Osteoblast (primary cell): ENCODE results near the gene ZNF264. TPM values are rescaled to one million over a fixed set of nuclear protein-coding genes. Genes with fewer than 3 reads are reported as not detected.

Source experiments
- DNase-seq: peaks from one replicate; pipeline ENCODE4 v3.0.0; 2011; ENCODE audit warnings: low spot score, mixed read lengths; ENCODE audit not compliant: insufficient read length; ENCODE audit errors: missing footprints
- H2AFZ ChIP-seq: 2 replicates; pipeline ENCODE4 v1.6.0; 2011; ENCODE audit warnings: mild to moderate bottlenecking, low read length
- H3K27ac ChIP-seq: 2 replicates; pipeline ENCODE4 v1.5.1; 2011; ENCODE audit warnings: mild to moderate bottlenecking, low read depth, low read length, moderate library complexity
- H3K27me3 ChIP-seq: 2 replicates; pipeline ENCODE4 v1.6.0; 2012; ENCODE audit warnings: mild to moderate bottlenecking, control low read depth, inconsistent platforms, low read length, moderate library complexity; ENCODE audit not compliant: insufficient read depth
- H3K36me3 ChIP-seq: 2 replicates; pipeline ENCODE4 v1.5.1; 2011; ENCODE audit warnings: mild to moderate bottlenecking, low read length, control low read depth, moderate library complexity; ENCODE audit not compliant: insufficient read depth
- H3K4me1 ChIP-seq: 2 replicates; pipeline ENCODE4 v1.5.1; 2011; ENCODE audit warnings: mild to moderate bottlenecking, low read length, control low read depth, moderate library complexity; ENCODE audit not compliant: insufficient read depth
- H3K4me2 ChIP-seq: 2 replicates; pipeline ENCODE4 v1.6.0; 2011; ENCODE audit warnings: mild to moderate bottlenecking, low read length; ENCODE audit not compliant: insufficient read depth
- H3K4me3 ChIP-seq: fragments of 200-600 bp; sonication (generic); 3 replicates; pipeline ENCODE4 v1.5.1; 2012; ENCODE audit warnings: mild to moderate bottlenecking, low read length, inconsistent platforms; ENCODE audit not compliant: insufficient read depth
- H3K79me2 ChIP-seq: 2 replicates; pipeline ENCODE4 v1.6.0; 2012; ENCODE audit warnings: mild to moderate bottlenecking, low read length, control low read depth, inconsistent platforms; ENCODE audit not compliant: insufficient read depth
- H3K9me3 ChIP-seq: 2 replicates; pipeline ENCODE4 v1.5.1; 2011; ENCODE audit warnings: low read depth, low read length, control low read depth
- H4K20me1 ChIP-seq: 2 replicates; pipeline ENCODE4 v1.6.0; 2012; ENCODE audit warnings: mild to moderate bottlenecking, low read length, control low read depth; ENCODE audit not compliant: insufficient read depth
- total RNA-seq: library from RNA; depleted of rRNA; stranded (reverse); fragments of >200 nt; gene quantifications from 2 replicates; pipeline ENCODE4 v1.2.3, GENCODE V29; 2012
- TF ChIP-seq, protein P1 (sequence below): IDR thresholded peaks from 2 replicates; pipeline ENCODE4 v1.5.1; 2011; ENCODE audit warnings: mild to moderate bottlenecking, low read depth, low read length, moderate library complexity; ENCODE audit errors: extremely low read depth

The ZNF264 gene
- total RNA-seq, 1 donor: 32.9 TPM

DNA sequence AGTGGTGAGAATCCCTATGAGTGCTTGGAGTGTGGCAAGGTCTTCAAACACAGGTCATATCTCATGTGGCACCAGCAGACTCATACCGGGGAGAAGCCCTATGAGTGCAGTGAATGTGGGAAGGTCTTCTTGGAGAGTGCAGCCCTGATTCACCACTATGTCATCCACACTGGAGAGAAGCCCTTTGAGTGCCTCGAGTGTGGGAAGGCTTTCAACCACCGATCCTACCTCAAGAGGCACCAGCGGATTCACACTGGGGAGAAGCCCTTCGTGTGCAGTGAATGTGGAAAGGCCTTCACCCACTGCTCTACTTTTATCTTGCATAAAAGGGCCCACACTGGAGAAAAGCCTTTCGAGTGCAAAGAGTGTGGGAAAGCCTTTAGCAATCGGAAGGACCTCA, 20.8 kb downstream of the ZNF264 start:
- Histone ChIP-seq H3K79me2 (peaks cover 50% of the 10 kb centered on the region), H3K4me1 (no peaks in the 10 kb centered on the region), H2AFZ (no peak overlapping the region), H3K27me3 (no peaks in the 10 kb centered on the region), H4K20me1 (peaks cover 14% of the 10 kb centered on the region), H3K27ac (no peak overlapping the region), H3K4me2 (no peak overlapping the region), H3K4me3 (no peak overlapping the region), H3K9me3 (peaks cover 25% of the 10 kb centered on the region), H3K36me3 (peaks cover 65% of the 10 kb centered on the region)
- no peak for DNase-seq
- TF ChIP-seq, protein P1, sequence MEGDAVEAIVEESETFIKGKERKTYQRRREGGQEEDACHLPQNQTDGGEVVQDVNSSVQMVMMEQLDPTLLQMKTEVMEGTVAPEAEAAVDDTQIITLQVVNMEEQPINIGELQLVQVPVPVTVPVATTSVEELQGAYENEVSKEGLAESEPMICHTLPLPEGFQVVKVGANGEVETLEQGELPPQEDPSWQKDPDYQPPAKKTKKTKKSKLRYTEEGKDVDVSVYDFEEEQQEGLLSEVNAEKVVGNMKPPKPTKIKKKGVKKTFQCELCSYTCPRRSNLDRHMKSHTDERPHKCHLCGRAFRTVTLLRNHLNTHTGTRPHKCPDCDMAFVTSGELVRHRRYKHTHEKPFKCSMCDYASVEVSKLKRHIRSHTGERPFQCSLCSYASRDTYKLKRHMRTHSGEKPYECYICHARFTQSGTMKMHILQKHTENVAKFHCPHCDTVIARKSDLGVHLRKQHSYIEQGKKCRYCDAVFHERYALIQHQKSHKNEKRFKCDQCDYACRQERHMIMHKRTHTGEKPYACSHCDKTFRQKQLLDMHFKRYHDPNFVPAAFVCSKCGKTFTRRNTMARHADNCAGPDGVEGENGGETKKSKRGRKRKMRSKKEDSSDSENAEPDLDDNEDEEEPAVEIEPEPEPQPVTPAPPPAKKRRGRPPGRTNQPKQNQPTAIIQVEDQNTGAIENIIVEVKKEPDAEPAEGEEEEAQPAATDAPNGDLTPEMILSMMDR: no peak

DNA sequence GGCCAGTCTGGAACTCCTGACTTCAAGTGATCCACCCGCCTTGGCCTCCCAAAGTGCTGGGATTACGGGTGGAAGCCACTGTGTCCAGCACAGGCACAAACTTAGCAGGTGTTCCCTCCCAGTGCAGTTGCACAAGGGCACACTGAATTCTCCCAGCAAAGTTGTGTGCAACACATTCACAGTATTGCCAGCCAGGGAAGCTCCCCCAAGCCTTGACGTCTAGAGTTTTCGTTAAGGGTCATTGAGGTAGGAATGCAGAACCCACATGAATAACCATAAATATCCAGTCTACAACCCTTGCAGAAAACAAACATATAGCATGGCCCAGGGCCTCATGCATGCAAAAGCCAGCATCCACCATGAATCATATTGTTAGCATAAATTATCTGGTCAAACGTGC, 36.2 kb downstream of the ZNF264 start:
- H3K27me3 ChIP-seq: no peaks in the 10 kb centered on the region
- no peaks in the 10 kb centered on the region for H3K36me3 ChIP-seq
- DNase-seq: peak; percentile 67
- TF ChIP-seq, protein P1: no peak
- no peak overlapping the region for H3K4me2 ChIP-seq
- no peaks in the 10 kb centered on the region for H3K79me2 ChIP-seq
- no peak overlapping the region for H3K4me3 ChIP-seq
- no peaks in the 10 kb centered on the region for H3K9me3 ChIP-seq
- H3K4me1 ChIP-seq: no peaks in the 10 kb centered on the region
- no peak overlapping the region for H2AFZ ChIP-seq
- no peaks in the 10 kb centered on the region for H4K20me1 ChIP-seq
- H3K27ac ChIP-seq: no peak overlapping the region

DNA sequence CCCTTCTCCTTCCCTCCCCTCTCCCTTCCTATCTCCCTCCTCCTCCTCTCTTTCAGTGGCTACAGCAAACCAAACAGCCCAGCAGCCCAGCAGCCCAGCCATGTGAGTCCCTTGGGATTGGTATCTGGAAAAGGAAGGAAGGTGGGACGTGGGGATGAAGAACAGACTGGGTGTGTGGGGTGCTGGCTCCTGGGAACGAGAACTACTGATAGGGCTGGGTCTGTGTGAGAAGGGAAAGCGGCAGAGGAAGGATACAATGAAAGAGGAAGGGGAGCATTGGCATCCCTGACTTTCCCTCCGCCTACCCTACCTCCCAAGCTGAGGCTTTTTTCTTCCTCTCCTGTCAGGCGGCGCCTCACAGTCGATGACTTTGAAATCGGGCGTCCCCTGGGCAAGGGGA, 40.4 kb downstream of the ZNF264 start:
- TF ChIP-seq, protein P1: no peak
- Histone ChIP-seq H3K27me3 (no peaks in the 10 kb centered on the region), H3K4me1 (no peaks in the 10 kb centered on the region), H3K27ac (no peak overlapping the region), H2AFZ (no peak overlapping the region), H3K79me2 (no peaks in the 10 kb centered on the region), H3K4me2 (no peak overlapping the region), H4K20me1 (no peaks in the 10 kb centered on the region), H3K36me3 (no peaks in the 10 kb centered on the region), H3K4me3 (no peak overlapping the region), H3K9me3 (no peaks in the 10 kb centered on the region)
- no peak for DNase-seq

DNA sequence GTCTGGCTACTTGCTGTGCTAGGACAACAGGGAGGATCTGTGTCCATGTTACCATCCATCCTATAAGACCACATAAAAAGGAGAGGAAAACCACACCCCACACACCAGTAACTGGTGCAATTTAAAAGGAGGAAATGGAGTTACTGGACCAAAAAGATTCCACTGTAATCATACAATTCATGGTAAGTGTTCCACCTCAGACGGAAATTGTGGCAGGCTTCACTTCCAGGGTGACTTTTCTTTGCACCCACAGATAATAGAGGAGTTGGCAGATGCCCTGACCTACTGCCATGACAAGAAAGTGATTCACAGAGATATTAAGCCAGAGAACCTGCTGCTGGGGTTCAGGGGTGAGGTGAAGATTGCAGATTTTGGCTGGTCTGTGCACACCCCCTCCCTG, 41.9 kb downstream of the ZNF264 start:
- H3K4me1 ChIP-seq: no peaks in the 10 kb centered on the region
- no peaks in the 10 kb centered on the region for H3K27me3 ChIP-seq
- TF ChIP-seq, protein P1: no peak
- H3K9me3 ChIP-seq: no peaks in the 10 kb centered on the region
- H3K27ac ChIP-seq: no peak overlapping the region
- H3K4me3 ChIP-seq: no peak overlapping the region
- no peaks in the 10 kb centered on the region for H3K79me2 ChIP-seq
- no peaks in the 10 kb centered on the region for H4K20me1 ChIP-seq
- no peaks in the 10 kb centered on the region for H3K36me3 ChIP-seq
- H2AFZ ChIP-seq: no peak overlapping the region
- DNase-seq: no peak
- no peak overlapping the region for H3K4me2 ChIP-seq
